HG02885 (cell line): ENCODE data around the gene KNL1.
"Not testable (repeated sequence)": the region's sequence is repeated elsewhere in the genome, so short reads cannot be mapped to it uniquely, and the experiment has no call there.

Source experiments
- ATAC-seq: cut with Tn5 transposase; IDR thresholded peaks from one replicate; pipeline ENCODE4 v1.9.1; 2021; ENCODE audit warnings: mild to moderate bottlenecking; ENCODE audit not compliant: unreplicated experiment, poor library complexity

The KNL1 gene

GRCh38 chr15:40593588-40594428 is at the start of gene KNL1:
TSS of gene KNL1 (plus strand) at chr15:40594249. CDS start at chr15:40602932, 8,683 bp downstream.
- ATAC-seq, result peak; percentile 70

- no peak for ATAC-seq
These were observed 48.6 kb upstream of the KNL1 start for GRCh38 chr15:40545457-40545856.

GRCh38 chr15:40548610-40549009 is 45.4 kb upstream of the KNL1 start:
- no peak for ATAC-seq

DNA sequence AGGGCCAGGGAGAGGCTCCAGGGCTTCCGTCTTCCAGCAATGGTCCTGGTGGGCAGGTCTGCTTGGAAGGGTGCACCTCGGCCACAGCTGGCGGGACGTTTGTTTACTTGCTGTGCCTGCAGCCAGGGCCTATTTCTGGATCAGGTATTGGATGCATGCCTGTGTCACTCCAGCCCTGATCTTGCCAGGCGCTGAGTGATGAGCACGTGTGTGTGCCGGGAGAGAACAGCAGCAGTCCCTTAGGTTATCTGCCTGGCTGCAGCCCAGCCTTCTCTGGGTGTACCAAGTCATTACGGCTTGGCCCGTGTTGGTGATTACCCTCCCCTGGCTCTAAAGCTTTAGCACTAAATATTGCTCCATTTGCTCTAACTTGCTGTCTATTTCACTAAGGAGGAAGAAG is 44.2 kb upstream of the KNL1 start:
- no peak for ATAC-seq

GRCh38 chr15:40550341-40551037 is 43.6 kb upstream of the KNL1 start:
- peak; percentile 79 for ATAC-seq

DNA sequence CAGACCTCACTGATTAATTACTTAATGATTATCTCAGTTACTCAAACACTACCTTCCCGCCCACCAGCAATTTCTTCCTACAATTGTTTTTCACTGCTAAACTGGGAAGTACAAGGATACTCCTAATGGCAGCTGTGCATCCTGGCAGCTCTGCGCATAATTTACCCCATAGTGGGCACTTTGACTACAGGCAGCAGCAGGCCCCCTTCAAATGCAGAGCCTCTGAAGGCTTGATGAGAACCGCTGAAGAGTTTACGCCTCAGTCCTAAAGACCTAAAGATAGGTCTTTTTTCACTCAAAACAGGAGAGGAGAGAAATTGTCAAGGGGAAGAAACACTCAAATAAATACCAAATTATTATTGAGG is 39.9 kb upstream of the KNL1 start:
- no peak for ATAC-seq

DNA sequence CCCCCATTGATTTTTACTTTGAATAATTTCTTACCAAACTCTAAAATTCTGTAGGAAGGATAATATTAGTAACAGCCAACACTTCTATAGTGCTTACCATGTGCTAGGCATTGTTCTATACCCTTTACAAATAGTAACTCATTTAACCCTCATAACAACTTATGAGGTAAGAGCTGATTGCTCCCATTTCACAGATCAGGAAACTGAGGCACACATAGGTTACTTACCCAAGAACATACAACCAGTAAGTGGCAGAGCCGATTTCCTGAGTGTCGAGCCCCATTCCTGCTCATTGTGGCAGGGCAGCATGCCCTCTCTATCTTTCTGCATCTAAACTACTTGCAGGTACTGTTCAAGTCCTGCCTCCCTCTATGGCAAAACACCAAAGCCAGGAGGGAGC is 38.2 kb upstream of the KNL1 start:
- no peak for ATAC-seq

DNA sequence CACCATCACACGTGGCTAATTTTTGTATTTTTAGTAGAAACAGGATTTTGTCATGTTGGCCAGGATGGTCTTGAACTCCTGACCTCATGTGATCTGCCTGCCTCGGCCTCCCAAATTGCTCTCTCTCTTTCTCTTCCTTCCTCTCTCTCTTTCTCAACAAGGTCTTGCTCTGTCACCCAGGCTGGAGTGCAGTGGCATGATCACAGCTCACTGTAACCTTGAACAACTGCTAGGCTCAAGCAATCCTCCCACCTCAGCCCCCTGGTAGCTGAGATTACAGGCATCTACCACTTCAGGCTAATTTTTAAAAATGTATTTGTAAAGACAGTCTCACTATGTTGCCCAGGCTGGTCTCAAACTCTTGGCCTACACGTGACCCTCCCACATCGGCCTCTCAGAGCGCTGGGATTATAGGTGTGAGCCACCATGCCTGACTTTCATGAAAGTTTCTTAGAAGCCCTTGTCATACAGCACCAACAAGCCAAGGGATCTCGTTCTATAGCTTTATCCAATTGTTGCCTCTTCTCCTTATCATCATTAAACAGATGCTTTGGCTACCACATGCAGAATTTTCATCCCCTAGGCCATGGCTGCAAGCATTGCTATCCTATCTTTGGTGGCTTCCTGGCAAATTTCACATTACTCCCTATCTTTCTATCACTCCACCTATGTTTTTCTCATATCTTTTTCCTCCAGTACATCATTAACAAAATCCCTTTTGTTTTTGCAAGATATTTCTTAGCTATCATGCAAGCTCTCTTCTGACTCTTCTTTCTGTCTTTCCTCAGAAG is 34.9 kb upstream of the KNL1 start:
- ATAC-seq, result no peak

- ATAC-seq, result no peak
These were observed 31.4 kb upstream of the KNL1 start for GRCh38 chr15:40562691-40563090.

DNA sequence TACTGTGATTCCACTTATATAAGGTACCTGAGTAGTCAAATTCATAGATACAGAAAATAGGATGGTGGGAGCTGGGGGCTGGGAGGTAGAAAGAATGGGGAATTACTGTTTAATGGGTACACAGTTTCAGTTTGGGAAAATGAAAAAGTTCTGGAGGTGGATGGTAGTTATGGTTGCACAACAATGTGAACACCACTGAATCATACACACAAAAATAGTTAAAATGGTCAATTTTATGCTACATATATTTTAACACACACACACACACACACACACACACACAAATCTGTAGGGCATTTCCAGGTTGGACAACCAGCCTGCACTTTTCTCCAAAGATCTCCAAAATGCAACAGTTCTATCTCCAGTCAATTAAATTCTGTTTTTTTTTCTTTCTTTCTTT is 30.6 kb upstream of the KNL1 start:
- ATAC-seq, result no peak

- ATAC-seq, result peak; percentile 96
These were observed 29.3 kb upstream of the KNL1 start, which contains the start of gene CCDC32 for GRCh38 chr15:40564591-40565332. TSS of gene CCDC32 (minus strand) at chr15:40565042. CDS start at chr15:40563015, 2,027 bp downstream.

DNA sequence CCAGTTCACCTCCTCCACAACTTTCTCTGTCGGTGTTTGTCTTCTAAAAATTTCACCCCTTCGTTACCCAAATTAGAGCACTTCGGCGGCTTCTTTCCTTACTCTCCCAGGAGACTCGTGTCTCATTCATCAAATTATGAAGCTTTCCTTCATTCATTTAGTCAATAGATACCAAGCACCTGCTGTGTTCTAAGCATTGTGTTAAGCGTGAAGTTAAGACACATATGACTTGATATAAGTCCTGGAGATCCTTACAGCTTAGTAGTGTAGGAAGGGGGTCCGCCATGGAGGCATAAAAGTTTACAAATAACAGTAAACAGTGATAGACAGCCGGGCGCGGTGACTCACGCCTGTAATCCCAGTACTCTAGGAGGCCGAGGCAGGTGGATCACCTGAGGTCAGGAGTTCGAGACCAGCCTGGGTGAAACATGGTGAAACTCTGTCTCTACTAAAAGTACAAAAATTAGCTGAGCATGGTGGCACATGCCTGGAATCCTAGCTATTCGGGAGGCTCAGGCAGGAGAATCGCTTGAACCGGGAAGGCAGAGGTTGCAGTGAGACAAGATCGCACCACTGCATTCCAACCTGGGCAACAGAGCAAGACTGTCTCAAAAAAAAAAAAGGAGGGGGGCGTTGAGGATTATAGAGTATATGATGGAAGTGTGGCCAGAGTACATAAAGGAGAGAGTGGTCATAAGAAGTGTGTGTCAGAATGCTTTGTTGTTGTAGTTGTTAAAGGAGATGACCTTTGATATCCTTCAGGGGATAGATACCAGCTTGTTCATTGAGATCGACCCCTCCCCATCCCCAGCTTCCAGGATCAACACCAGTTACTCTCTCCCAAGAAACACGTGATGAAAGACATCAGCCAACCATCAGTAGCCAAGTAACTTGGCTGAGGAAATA is 28.5 kb upstream of the KNL1 start:
- no peak for ATAC-seq

- ATAC-seq, result no peak
These were observed 26.9 kb upstream of the KNL1 start for GRCh38 chr15:40567111-40567510.

DNA sequence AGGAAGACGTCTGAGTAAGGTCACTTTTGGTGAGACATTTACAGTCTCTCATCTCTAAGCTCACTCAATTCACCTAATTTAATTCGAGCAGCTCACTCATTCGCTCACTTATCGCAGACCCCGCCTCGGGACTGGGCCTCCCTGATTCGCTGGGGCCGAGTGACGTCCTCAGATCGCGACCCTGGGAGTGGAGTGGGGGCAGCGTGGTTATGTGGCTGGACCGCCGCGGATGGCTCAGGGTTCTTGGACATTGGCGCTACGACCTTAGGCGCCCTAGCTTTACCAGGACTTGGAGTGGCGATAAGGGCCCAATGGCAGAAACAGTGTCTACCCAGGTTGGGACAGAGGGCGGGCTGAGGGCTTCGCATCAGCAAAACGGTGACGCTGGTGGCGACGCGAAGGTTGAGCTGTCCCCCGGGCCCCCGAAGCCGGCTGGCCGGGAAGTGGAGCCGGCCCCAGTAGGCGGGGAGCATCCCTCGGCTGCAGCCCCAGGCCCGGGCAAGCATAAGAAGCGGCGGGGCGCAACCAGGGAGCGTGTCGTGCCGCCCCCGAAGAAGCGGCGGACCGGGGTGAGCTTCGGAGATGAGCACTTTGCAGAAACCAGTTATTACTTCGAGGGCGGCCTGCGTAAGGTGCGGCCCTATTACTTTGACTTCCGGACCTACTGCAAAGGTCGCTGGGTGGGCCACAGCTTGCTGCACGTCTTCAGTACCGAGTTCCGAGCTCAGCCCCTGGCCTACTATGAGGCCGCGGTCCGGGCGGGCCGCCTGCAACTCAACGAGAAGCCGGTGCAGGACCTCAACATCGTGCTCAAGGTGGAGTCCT is 24.7 kb upstream of the KNL1 start, which contains the start of gene RPUSD2:
TSS of gene RPUSD2 (plus strand) at position 171 of the 825 bp plus-strand sequence. CDS start at position 210, 39 bp downstream.
- peak; percentile 55 for ATAC-seq

GRCh38 chr15:40575113-40575512 is 18.9 kb upstream of the KNL1 start:
- ATAC-seq, result no peak

GRCh38 chr15:40576914-40577313 is 17.1 kb upstream of the KNL1 start:
- not testable (repeated sequence) for ATAC-seq

DNA sequence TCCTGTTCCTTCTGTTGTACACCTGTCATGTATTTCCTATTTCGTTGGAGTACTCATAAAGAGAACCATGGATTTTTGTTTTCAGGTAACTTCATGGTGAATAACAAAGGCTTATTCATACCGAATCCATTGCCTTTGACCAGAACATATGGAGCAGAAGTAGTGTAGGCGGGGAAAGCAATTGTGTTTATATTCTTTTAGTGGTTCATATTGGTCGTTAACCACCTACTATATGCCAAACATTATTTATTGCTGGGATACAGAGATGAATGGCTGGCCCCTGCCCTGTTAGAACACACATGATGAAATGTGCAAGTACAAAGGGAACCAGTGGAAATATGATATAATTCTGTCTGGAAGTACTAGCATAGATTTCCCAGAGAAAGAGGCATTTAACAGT is 15.2 kb upstream of the KNL1 start:
- no peak for ATAC-seq

GRCh38 chr15:40581796-40582195 is 12.3 kb upstream of the KNL1 start:
- not testable (repeated sequence) for ATAC-seq
